Ascending aorta (tissue), 2 donors: ENCODE results near the gene ADH6. TPM values are rescaled to one million over a fixed set of nuclear protein-coding genes. Genes with fewer than 3 reads are reported as not detected.

Experiments used
- DNase-seq, 2 donors: peaks; one replicate each; pipeline ENCODE4 v3.0.0-alpha.2; 2019; ENCODE audit warnings: low spot score in 2 of 2
- H3K27ac ChIP-seq, 2 donors: fragments of 200-600 bp; sonication (generic); one replicate each; pipeline ENCODE4 v1.5.1; 2016 to 2017; ENCODE audit warnings: mild to moderate bottlenecking in 1 of 2
- H3K27me3 ChIP-seq: fragments of 200-600 bp; sonication (generic); one replicate; pipeline ENCODE4 v1.5.1; 2017
- H3K36me3 ChIP-seq, 2 donors: fragments of 200-600 bp; sonication (generic); one replicate each; pipeline ENCODE4 v1.5.1; 2016
- H3K4me1 ChIP-seq, 2 donors: fragments of 200-600 bp; sonication (generic); one replicate each; pipeline ENCODE4 v1.5.1; 2016 to 2017; ENCODE audit warnings: mild to moderate bottlenecking in 1 of 2
- H3K4me3 ChIP-seq, 2 donors: fragments of 200-600 bp; sonication (generic); one replicate each; pipeline ENCODE4 v1.5.1; 2016 to 2017; ENCODE audit warnings: mild to moderate bottlenecking in 1 of 2
- H3K9me3 ChIP-seq, 2 donors: fragments of 200-600 bp; sonication (generic); one replicate each; pipeline ENCODE4 v1.5.1; 2016
- intact Hi-C: fragments of 100-400 bp; cut with DNase I; formaldehyde crosslinking; loops from one replicate; pipeline ENCODE4 v1.15.1; 2023
- total RNA-seq: library from RNA; depleted of rRNA; stranded (reverse); fragments of >200 nt; gene quantifications from one replicate; pipeline ENCODE4 v1.1.0, GENCODE V29; 2016
- TF ChIP-seq, protein P1 (sequence below), 3 experiments: fragments of 200-600 bp in 2 of 3; fragments of 450-650 bp in 1 of 3; sonication (generic) in 2 of 3; IDR thresholded peaks; one replicate each; pipeline ENCODE4 v1.5.1; 2016 to 2019; ENCODE audit warnings: antibody characterized with exemption in 3 of 3, mild to moderate bottlenecking in 1 of 3, moderate library complexity in 1 of 3

The ADH6 gene
- not detected for total RNA-seq

DNA sequence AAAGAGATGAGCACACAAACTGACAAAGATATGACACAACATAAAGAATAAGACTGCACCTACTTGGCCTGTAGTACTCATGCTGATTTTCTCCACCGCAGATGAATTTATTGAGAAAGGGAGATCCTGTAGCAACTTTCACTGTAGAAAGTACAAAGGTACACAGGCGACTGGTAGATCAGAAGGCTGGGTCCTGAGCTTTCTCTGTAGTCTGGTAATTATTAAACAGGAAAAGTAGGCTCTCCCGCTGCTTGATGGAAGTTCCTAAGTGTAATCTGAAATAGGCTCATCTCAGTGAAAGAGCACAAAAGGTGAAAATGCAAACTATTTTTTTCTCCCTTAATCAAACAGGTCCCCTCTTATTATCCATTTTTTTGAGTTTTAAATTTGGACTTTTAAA lies at the start of gene ADH6:
ADH6 (minus strand) TSS at position 175 of the 400 bp plus-strand sequence; CDS start at position 81, 94 bp downstream.
- Histone ChIP-seq H3K36me3 (no peaks in the 10 kb centered on the region), H3K27ac (no peak within 1 kb of the TSS), H3K27me3 (no peaks in the 10 kb centered on the region), H3K4me3 (no peak within 1 kb of the TSS), H3K9me3 (no peaks in the 10 kb centered on the region), H3K4me1 (no peaks in the 10 kb centered on the region)
- TF ChIP-seq, protein P1, sequence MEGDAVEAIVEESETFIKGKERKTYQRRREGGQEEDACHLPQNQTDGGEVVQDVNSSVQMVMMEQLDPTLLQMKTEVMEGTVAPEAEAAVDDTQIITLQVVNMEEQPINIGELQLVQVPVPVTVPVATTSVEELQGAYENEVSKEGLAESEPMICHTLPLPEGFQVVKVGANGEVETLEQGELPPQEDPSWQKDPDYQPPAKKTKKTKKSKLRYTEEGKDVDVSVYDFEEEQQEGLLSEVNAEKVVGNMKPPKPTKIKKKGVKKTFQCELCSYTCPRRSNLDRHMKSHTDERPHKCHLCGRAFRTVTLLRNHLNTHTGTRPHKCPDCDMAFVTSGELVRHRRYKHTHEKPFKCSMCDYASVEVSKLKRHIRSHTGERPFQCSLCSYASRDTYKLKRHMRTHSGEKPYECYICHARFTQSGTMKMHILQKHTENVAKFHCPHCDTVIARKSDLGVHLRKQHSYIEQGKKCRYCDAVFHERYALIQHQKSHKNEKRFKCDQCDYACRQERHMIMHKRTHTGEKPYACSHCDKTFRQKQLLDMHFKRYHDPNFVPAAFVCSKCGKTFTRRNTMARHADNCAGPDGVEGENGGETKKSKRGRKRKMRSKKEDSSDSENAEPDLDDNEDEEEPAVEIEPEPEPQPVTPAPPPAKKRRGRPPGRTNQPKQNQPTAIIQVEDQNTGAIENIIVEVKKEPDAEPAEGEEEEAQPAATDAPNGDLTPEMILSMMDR (IDR thresholded peaks at IDR 0.05), result no peak
- intact Hi-C loops, result no loop called here
- no peak for DNase-seq

DNA sequence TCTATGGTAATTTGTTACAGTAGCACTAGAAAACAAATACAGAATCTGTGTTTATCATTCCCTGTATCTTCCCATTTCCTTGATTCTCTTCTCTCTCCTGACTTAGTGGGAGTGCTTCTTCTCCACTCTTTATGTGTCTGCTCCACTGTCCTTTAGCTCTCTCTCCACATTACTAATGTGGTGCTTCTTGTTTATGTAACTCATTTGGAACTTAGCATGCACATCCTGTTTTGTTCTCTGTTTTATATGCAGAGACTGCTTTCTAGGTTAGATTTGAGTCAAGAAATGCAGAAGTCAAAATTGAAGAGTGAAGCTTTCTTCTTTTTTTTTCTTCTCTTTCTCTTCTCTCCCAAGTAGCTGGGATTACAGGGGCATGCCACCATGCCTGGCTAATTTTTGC lies 45.9 kb upstream of the ADH6 start:
- no peak for DNase-seq
- Histone ChIP-seq H3K27ac (peak overlapping the region in 1 of 2 donors; percentile 28), H3K4me3 (no peak overlapping the region), H3K4me1 (peaks cover 0 to 16% of the 10 kb centered on the region in 2 donors), H3K27me3 (no peaks in the 10 kb centered on the region), H3K36me3 (no peaks in the 10 kb centered on the region), H3K9me3 (no peaks in the 10 kb centered on the region)
- TF ChIP-seq, protein P1 (IDR thresholded peaks at IDR 0.05), result no peak
- intact Hi-C loops, result no loop called here

DNA sequence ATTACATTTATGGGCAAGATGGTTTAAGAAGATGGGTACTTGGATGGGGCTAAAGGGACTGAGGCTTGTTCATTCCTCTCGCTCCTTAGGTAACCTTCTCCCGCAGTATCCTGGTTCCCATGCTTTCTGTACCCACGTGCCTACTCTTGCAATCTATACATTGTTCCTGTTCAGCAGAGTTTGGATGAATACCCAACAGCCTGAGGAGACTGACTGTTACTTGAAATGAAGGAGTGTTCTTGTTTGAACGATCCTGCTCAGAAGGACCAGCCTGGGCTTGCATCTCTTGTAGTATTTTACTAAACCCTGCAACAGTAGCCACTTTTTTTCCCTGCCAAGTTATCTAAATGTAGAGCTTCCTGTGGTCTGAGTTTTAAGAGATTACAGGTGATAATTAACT lies 33.7 kb upstream of the ADH6 start:
- TF ChIP-seq, protein P1 (IDR thresholded peaks at IDR 0.05), result no peak

DNA sequence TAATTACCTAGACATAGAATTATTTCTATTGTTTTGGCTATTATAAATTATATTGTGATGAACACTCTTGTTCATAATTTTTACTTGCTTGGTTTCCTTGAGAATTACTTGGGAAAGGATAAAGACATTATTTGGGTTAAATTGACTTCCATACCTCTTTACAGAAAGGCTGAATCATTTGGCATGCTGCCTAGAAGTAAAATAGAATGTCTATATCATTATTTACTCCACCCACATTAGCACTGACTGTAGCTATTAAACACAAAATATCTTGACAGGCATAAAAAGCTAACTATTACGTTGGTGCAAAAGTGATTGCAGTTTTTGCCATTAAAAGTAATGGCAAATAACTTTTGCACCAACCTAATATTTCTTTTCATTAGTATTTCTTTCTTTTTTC lies 29.7 kb upstream of the ADH6 start:
- TF ChIP-seq, protein P1 (IDR thresholded peaks at IDR 0.05), result no peak
- Histone ChIP-seq H3K36me3 (no peaks in the 10 kb centered on the region), H3K27ac (peak overlapping the region; percentile 79 to 82), H3K9me3 (peaks cover 0 to 17% of the 10 kb centered on the region in 2 donors), H3K27me3 (no peaks in the 10 kb centered on the region), H3K4me1 (peaks cover 0 to 8% of the 10 kb centered on the region in 2 donors), H3K4me3 (no peak overlapping the region)
- DNase-seq, result no peak
- intact Hi-C loops, result loop anchor here (5.0 kb wide), 4 partner anchors 41 to 154 kb away; no protein-coding TSS in a partner anchor

More for the DNA sequence above, 33.7 kb upstream of the ADH6 start:
- no peaks in the 10 kb centered on the region for H3K9me3 ChIP-seq
- intact Hi-C loops, result no loop called here
- no peaks in the 10 kb centered on the region for H3K4me1 ChIP-seq
- no peaks in the 10 kb centered on the region for H3K36me3 ChIP-seq
- no peak for DNase-seq
- no peaks in the 10 kb centered on the region for H3K27me3 ChIP-seq
- no peak overlapping the region for H3K27ac ChIP-seq
- no peak overlapping the region for H3K4me3 ChIP-seq

DNA sequence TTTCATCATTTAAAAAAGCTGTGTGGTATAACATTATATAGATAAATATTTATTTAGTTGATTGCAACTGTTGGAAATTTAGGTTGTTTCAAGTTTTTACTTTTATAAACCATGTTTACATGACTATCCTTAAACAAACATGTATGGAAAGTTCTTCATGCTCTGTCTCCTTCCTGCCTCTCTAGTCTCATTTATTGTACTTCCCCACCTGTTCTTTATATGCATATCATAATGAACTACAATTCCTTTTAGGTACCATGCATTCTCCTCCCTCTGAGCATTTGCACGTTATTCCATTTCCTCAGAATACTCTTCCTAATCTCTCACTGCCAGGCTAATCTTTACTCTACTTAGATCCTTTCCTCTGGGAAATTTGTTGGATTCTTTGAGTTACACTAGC lies 16.9 kb upstream of the ADH6 start:
- DNase-seq, result no peak
- intact Hi-C loops, result no loop called here
- H3K4me3 ChIP-seq, result no peak overlapping the region
- H3K4me1 ChIP-seq, result peaks cover 0 to 8% of the 10 kb centered on the region in 2 donors
- no peaks in the 10 kb centered on the region for H3K36me3 ChIP-seq
- peaks cover 0 to 16% of the 10 kb centered on the region in 2 donors for H3K9me3 ChIP-seq
- TF ChIP-seq, protein P1 (IDR thresholded peaks at IDR 0.05), result no peak
- no peaks in the 10 kb centered on the region for H3K27me3 ChIP-seq
- H3K27ac ChIP-seq, result no peak overlapping the region
